LNCAP (cell line): ENCODE results near the gene GNLY.

Source experiments
- TF ChIP-seq, protein P1 (sequence below): fragments of 450-650 bp; IDR thresholded peaks from 2 replicates; pipeline ENCODE4 v1.5.1; 2017; ENCODE audit warnings: mild to moderate bottlenecking

The GNLY gene

GRCh38 chr2:85651097-85651496 is 43.1 kb upstream of the GNLY start:
- TF ChIP-seq, protein P1, sequence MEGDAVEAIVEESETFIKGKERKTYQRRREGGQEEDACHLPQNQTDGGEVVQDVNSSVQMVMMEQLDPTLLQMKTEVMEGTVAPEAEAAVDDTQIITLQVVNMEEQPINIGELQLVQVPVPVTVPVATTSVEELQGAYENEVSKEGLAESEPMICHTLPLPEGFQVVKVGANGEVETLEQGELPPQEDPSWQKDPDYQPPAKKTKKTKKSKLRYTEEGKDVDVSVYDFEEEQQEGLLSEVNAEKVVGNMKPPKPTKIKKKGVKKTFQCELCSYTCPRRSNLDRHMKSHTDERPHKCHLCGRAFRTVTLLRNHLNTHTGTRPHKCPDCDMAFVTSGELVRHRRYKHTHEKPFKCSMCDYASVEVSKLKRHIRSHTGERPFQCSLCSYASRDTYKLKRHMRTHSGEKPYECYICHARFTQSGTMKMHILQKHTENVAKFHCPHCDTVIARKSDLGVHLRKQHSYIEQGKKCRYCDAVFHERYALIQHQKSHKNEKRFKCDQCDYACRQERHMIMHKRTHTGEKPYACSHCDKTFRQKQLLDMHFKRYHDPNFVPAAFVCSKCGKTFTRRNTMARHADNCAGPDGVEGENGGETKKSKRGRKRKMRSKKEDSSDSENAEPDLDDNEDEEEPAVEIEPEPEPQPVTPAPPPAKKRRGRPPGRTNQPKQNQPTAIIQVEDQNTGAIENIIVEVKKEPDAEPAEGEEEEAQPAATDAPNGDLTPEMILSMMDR = no peak

- TF ChIP-seq, protein P1 = no peak
Observed at GRCh38 chr2:85652056-85652455, 42.1 kb upstream of the GNLY start.

DNA sequence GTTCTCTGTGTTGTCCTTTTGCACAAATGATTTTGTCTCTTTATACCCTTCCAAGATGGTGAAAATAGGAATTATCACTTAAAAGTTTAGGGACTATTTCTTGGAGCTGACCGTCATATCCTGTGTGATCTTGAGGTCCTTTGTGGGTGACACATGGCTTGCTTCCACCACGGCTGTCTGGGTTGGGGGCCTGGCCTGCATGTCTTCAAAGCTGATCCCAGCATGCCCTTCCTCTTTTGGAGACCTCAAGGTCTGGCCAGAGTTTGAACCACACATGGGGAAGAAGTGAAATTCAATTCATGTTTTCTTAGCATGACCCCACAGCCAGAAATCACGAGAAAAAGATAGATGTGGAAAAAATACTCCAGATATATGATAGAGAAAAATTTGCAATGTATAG is 40.2 kb upstream of the GNLY start:
- TF ChIP-seq, protein P1 = no peak

DNA sequence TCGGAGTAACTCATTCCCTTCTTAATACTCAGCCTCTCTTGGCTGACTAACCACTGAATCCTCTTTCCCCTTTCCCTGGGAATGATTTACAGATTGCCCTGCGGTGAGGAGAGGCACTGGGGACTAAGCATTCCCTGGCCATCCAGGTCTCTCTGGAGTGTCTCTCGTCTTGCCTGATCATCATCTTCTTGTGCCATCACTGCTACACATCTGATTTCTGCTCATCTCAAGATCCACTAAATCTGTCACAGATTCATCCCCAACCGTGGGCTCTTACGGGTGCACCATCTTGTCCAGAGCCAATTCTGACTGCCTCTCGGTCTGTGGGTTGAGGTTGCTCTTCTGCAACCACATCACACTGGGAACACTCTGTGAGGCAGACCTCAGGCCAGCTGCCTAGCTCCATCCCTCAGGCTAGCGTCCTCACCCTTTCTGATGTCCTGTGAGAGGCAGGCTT is 38.2 kb upstream of the GNLY start:
- TF ChIP-seq, protein P1 = no peak

- TF ChIP-seq, protein P1 = no peak
Observed at GRCh38 chr2:85656468-85656867, 37.7 kb upstream of the GNLY start.

- TF ChIP-seq, protein P1 = no peak
Observed at GRCh38 chr2:85659324-85659981, 34.7 kb upstream of the GNLY start.

GRCh38 chr2:85660725-85661124 is 33.4 kb upstream of the GNLY start:
- TF ChIP-seq, protein P1 = no peak
